GM21515 (cell line): ENCODE results near the gene UFSP2.
"Not testable (repeated sequence)": the region's sequence is repeated elsewhere in the genome, so short reads cannot be mapped to it uniquely, and the experiment has no call there.

ENCODE experiments used
- ATAC-seq: cut with Tn5 transposase; IDR thresholded peaks from one replicate; pipeline ENCODE4 v1.9.1; 2021; ENCODE audit not compliant: unreplicated experiment

UFSP2 gene

DNA sequence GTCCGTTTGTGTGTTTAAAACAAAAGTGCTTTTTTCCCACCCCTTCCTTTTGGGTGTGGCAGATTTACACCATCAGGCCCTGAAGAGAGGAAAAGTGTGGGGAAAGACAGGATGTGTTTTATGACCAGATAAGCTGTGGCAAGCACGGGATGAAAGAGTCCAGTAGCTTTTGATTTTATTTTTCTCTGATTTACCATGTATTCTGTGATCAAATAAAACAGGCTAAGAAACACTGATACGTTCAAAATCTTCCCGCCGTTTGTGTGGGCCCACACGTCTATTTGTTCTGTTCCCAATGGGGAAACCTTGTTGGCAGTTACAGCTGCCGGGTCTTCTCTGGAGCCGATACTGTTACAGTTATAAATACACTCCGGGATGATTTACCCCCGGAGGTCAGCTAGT lies 40.8 kb downstream of the UFSP2 start:
- no peak for ATAC-seq

DNA sequence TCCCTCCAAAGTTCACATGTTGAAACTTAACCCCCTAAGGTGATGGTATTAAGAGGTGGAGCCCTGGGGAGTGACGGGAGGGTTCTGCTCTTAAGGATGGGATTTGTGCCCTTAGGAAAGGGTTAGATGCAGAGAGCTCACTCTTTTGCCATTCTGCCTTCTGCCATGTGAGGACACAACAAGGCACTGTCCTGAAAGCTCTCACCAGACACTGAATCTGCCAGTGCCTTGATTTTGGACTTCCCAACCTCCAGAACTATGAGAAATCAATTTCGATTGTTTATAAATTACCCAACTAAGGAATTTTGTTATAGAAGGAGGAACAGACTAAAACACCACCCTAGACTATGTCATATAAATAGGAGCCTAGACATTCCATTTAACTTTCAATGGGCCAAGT lies 41.7 kb downstream of the UFSP2 start:
- no peak for ATAC-seq

DNA sequence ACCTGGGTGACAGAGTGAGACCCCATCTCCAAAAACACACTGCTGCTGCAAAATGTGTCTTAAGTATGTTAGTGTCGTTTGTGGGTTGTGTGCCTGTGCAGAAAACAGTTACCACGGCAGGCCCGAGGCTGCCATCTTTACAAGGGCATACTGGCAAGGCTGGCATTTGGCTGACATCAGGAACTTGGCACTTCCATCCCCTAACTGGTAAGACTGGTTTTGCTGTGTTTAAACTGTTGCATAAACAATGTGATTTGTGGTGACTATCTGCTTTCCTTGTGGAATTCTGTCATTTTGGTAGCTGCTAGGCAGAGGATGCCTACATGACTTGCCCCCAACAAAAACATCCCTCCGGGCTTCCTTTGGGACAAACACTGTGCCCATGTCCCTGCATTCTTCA lies 42.3 kb downstream of the UFSP2 start:
- ATAC-seq = no peak

DNA sequence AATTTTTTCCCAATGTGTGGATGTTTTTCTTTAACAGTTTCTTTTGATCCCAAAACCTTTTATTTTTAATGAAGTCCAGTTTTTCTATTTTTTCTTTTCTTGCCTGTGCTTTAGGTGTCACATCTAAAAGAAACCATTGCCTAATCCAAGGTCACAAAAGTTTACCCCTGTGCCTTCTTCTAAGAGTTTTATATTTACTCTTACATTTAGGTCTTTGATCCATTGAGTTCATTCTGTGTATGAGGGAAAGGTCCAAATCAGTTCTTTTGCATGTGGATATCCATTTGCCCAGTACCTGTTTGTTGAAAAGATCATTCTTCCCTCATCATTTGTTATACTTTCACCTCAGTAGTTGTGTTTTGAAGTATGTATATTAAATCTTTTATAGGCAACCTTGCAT lies 43.0 kb downstream of the UFSP2 start:
- no peak for ATAC-seq

DNA sequence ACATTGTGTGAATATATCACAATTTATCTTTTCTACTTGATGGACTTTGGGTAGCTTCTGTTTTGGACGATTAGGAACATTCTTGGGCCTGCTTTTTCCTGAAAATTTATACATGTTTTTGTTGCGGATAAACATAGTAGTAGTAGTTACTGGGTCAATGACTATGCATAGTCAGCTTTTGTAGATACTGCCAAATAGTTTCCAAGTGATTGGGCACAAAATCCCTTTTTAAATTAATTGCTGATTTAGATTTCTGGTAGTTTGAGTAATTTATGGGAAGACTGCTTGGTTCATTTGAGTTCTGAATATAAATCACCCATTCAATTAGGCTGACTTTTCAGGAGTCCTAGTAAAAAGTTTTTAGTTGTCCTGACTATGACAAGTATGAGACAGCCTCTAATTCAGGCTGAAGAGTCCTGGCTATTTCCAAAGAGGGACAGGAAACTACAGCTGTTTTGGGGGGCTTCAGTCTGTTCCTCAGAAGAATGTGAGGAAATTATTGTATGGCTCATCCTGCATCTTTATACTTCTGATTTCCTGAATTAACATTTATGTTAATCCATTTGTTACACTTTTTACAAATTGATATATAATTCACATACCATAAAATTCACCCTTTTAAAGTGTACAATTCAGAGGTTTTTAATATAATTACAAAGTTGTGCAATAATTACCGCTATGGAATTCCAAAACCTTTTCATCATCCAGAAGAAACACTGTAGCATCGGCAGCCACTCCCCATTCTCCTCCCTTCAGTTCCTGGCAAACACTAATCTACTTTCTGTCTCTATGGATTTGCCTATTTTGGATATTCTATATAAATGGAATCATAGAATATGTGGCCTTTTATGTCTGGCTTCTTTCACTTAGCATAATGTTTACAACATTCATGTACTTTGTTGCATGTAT lies 44.2 kb downstream of the UFSP2 start:
- ATAC-seq = no peak

DNA sequence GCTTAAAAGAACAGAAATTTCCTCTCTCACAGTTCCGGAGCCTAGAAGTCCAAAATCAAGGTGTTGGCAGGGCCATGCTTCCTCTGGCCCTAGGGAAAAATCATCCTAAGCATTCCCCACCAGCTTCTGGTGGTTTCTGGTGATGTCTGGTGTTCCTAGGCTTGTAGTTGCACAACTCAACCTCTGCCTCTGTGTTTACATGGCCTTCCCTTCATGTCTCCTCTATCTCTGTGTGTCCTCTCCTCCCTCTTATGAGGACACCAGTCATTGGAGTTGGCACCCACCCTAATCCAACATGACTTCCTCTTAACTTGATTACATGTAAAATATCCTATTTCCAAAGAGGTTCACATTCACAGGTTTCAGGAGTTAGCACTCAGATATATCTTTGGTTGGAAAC lies 45.4 kb downstream of the UFSP2 start:
- ATAC-seq = no peak

DNA sequence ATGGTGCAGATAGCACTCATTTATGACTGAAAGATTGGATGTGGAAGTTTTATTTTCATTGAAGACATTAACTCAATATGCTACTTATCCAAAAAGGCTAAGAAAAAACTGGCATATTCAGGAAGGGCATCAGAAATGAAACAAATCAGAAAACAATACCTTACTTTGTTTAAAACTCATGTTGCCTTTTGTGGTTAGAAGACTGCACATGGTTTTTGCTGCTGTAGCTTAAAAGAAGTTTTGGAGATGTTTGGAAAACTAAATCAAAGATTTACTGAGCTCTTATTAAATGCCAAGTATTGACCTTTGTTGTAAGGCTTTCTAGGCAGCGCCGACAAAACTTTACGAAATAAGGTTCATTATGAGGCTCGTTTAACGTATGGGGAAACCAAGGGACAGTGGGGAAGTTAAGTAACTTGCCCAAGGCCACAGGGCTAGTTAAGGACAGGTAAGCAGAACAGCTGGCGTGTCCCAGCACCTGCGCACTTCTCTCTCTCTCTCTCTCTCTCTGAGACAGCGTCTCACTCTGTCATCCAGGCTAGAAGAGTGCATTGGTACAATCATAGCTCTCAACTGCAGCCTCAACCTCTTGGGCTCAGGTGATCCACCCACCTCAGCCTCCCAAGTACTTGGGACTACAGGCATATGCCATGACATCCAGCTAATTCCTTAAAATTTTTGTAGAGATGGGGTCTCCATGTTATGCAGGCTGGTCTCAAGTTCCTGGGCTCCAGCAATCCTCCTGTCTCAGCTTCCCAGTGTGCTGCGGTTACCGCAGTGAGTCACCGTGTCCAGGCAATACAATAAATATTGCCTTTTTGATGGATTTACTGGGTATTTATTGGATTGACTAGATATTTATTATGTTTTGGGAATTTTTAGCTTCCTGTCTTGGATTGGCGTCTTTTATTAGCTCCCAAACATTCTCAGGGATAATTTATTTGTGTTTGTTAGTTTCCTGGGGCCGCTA lies 46.2 kb downstream of the UFSP2 start:
- no peak for ATAC-seq

DNA sequence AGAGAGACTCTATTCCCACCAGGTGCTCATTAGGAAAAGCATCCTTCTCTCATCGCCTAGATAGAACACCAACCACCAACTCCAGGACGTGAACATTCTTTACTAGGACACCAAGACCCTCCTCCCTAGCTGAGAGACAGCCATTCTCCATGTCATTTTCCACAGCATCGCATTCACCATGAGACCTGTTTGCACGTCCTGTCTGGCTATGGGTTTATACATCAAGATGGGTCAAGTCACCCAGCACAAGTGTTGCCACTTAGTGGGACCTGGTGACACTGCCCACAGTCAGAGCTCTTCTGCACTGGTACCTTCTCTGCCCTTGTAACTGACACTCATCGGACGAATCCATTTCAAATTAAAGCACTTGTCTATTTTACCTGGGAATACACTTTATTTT lies 47.5 kb downstream of the UFSP2 start:
- ATAC-seq = no peak

DNA sequence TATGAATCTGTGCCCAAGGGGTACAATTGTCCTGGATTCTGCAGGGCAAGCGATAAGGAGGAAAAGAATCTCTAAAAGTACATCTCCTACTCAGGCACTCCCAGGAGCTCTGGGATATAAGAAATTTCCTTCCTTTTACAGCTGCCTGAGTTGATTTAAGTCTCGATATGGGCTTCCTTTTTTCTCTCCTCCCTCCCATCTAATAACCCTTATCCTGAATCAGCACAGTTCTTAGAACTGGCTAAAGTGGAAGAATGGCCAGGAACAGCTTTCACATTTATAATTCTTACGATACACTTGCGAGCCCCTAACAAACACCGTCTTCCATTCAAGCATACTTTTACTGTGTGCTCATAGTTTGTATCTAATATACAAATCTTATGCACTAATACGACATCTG lies 51.2 kb downstream of the UFSP2 start:
- no peak for ATAC-seq

DNA sequence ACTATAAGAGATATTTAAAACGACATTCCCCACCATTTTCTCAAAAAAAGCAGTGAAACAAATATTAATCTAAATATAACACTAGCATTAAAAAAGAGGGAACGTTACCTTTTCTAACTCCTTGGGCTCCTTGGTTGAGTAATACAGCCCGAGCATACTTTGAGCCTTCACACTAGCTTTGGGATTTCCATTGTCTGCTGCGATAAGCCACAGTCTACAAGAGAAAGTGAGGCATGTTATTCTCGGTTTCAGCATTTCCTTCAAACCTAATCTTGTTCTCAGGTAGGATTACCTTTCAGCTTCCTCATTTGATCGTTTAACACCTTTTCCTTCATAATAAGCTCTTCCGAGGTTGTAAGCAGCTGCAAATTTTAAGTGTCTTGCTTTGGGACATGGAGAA lies 51.7 kb downstream of the UFSP2 start:
- ATAC-seq = no peak

DNA sequence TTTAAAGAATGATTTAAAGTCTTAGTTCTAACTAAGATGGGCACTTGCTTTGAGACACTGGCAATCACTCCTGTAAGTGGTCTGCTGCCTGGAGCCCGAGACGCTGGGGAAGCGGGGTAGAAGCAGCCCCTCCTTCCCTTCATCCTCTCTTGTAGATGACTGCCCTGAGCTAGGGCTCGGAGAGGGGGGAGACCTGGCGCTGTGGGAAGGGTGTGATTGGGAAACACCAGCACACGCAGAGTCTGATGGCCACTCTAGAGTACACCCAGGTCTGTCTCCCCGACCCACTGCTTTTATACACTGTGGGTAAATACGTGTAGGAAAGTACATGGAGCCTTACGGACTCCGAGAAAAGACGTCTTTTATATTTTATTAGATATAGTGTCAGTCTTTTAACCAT lies 54.1 kb downstream of the UFSP2 start:
- ATAC-seq = no peak

DNA sequence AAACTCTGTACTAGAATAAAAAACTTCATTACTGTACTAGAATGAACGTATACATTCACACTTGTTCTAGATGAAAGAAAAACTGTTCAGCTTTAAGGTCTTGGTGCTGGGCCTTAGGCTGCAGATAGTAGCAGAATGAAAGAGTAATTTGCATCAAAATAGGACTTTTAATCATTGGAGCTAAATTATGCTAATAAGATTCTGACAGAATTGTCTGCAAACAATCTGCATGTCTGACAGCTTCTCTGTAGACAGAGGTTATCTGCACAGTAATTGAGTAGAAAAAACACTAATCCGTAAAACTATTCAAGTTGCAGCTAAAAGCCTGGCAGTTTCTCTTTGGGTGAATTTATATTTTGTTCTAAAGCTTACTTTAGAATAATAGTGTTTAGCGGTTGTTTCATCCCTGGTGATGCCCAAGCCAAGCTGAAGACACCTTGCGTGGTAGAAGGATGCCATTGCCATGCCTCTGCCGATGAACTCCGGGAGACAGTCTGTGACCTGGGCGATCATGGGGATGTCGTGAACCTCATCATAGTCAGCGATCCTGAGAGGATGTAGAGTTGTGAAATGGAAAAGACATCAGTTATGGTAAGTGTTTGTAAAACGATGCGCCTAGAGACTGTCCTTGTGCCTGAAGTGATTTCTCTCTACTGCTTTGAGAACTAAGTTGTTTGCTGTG lies 55.4 kb downstream of the UFSP2 start:
- no peak for ATAC-seq

DNA sequence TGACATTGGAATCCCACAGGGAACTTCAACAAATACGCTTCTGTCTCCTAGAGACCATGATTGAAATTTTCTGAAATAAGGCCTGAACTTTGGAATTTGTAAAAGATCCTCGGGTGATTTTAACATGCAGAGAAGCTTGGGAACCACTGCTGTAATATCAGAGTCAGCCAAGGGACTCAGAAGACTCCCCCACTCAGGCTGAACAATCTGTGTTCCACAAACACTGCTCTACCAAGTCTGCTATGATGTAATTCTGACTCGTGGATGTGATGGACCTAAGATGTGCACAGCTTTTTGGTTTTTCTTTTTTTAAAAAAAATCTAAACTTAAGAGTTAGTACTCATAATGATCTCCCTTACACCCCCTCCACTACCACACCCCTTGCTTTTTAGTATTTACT lies 56.0 kb downstream of the UFSP2 start:
- ATAC-seq = no peak

DNA sequence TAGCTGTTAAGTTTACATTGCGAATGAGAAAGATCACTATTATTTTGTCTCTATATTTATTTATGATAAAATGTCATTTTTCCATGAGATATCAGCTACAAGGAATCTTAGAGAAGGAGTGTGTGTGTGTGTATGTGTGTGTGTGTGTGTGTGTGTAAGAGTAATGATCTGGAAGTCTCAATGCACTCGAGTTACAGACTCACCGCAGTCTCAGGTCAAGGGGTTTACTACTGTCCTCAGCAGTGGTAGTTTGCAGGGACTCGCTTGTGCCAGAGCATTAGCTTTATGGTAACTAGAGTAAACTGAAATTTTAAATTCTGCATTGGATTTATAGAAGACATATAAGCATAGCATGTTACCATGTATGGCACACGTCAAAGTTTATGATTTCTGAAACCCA lies 60.9 kb downstream of the UFSP2 start:
- no peak for ATAC-seq

DNA sequence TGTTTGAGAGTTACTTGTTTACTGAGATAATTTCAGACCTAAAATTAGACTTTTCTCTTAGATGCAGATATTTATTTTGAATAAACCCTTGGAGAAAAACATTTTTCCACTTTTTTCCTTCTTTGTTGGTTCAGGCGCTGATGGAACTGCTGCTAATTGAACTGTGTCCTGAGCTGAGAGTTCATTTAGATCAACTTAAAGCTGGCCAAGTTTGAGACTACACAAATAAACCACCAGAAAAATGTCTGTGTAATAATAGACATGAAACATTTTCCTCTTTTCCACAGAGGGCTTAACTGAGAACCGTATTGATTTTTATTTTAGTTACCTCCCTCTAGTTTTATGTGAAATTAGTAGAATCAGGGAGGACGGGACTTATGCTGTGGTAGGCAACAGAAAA lies 62.5 kb downstream of the UFSP2 start:
- ATAC-seq = no peak

DNA sequence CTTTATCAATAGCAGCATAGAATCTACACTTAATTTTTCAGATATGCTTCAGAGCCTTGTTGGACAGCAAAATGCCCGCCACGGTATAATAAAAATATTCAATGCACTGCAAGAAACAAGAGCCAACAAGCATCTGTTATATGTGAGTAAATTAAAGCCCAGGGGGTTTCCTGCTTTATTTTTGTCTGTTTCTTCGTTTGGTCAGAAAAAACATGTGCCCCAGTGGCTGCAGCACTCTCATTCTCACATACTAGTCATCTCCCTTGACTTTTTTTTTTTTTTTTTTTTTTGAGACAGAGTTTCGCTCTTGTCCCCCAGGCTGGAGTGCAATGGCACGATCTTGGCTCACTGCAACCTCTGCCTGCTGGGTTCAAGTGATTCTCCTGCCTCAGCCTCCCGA lies 63.2 kb downstream of the UFSP2 start:
- ATAC-seq = not testable (repeated sequence)

DNA sequence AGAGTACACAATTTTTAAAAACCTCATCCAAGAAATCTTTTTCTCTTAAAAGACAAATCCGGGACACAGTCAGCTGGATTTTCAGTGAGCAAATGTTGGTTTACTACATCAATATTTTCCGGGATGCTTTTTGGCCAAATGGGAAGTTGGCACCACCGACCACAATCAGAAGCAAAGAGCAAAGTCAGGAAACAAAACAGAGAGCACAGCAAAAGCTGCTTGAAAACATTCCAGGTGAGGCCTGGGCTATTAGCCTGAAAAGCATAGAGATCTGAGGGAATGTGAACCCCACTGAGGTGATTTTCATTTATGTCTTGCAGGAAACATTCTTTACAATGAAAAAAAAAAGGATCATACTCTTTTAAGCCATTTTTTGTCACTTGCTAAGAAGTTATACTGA lies 63.9 kb downstream of the UFSP2 start:
- no peak for ATAC-seq

DNA sequence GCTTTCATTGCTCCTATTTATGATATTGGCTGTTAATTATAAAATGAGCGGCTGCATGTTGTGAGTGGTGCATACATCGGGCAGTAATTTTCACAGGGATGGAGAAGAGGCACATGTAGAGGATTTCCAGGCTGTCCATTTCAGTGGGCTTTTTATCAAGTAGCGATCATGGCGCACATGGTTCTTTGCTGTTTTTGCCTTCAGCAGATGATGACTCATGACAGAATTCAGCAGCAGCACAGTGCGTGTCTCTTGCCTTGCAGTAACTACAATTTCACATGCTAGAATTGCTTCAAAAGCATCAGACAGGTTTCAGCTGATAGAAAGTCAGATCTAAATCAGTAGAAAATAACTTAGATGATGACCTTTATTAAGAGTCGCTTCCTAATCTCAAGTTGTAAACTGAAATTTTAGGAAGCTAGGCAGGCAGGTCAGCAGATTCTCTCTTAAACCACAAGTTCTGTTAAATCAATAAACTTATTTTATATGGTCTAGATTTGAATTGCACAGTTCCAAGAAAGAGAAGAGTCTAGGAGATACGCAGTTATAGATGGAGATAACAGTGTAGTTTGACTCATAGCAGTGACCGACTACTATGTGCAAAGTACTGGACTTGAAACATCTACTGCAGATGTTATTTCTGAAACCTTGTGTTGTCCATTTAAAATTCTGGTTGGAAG lies 65.9 kb downstream of the UFSP2 start:
- ATAC-seq = no peak

DNA sequence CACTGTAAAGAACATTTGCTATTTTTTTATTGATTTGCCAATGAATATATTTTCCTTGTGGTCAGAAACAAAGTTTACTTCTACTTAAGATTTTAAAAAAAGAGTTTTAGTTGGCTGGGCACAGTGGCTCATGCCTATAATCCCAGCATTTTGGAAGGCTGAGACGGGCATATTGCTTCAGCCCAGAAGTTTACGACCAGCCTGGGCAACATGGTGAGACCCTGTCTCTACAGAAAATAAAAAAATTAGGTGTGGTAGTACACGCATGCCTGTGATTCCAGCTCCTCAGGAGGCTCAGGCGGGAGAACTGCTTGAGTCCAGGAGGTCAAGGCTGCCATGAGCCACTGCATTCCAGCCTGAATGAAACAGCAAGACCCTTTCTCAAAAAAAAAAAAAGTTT lies 66.8 kb downstream of the UFSP2 start:
- ATAC-seq = no peak

DNA sequence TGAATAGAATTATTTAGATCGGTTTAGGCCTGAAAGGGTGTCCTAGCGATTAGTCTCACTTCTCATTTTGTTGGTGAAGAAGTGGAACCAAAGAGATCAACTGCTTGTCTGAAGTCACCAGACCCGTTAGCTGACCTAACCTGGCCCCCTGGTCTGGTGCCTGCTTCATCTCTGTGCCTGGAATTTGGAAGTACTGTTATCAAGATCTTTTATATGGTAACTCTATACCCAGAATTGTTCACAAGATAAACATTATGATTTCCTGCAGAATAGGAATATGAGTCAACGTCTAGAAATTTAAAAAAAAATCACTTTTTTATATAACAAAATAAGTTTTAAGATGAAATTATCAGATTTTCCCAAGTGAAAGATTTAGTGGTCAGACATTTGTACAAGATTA lies 67.2 kb downstream of the UFSP2 start:
- no peak for ATAC-seq
